IMR-90 (cell line): Measurements from ENCODE around the gene TLCD2.

Experiments used
- MAFK ChIP-seq: IDR thresholded peaks from 2 replicates; pipeline ENCODE4 v1.6.1; 2012; ENCODE audit warnings: low read depth, low read length, improper control_type of control experiment
- TF ChIP-seq, protein P1 (sequence below): conservative IDR thresholded peaks from 2 replicates; pipeline ENCODE4 v1.5.1; 2012; ENCODE audit warnings: mild to moderate bottlenecking, low read depth, low read length, improper control_type of control experiment

GRCh38 chr17:1716912-1717695, 6.9 kb upstream of the TLCD2 start:
- peak; percentile 82 for TF ChIP-seq MAFK
- TF ChIP-seq, protein P1, sequence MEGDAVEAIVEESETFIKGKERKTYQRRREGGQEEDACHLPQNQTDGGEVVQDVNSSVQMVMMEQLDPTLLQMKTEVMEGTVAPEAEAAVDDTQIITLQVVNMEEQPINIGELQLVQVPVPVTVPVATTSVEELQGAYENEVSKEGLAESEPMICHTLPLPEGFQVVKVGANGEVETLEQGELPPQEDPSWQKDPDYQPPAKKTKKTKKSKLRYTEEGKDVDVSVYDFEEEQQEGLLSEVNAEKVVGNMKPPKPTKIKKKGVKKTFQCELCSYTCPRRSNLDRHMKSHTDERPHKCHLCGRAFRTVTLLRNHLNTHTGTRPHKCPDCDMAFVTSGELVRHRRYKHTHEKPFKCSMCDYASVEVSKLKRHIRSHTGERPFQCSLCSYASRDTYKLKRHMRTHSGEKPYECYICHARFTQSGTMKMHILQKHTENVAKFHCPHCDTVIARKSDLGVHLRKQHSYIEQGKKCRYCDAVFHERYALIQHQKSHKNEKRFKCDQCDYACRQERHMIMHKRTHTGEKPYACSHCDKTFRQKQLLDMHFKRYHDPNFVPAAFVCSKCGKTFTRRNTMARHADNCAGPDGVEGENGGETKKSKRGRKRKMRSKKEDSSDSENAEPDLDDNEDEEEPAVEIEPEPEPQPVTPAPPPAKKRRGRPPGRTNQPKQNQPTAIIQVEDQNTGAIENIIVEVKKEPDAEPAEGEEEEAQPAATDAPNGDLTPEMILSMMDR = no peak
